K562 (cell line): ENCODE data around the gene DLGAP1. TPM values are rescaled to one million over a fixed set of nuclear protein-coding genes. Genes with fewer than 3 reads are reported as not detected.

Source experiments
- CBFA2T3 ChIP-seq: fragments of 450-650 bp; IDR thresholded peaks from 2 replicates; pipeline ENCODE4 v1.6.1; 2017
- CBX5 ChIP-seq: IDR thresholded peaks from 2 replicates; pipeline ENCODE4 v1.6.1; 2014; ENCODE audit warnings: low read depth, borderline replicate concordance
- CREBBP ChIP-seq: IDR thresholded peaks from one replicate; pipeline ENCODE4 v1.6.1; 2012; ENCODE audit warnings: low read depth, mild to moderate bottlenecking, control low read depth, inconsistent platforms, low read length
- CSDE1 ChIP-seq, 2 experiments: fragments of 450-650 bp; IDR thresholded peaks; 2 replicates each; pipeline ENCODE4 v1.6.1; 2016; ENCODE audit warnings: mild to moderate bottlenecking in 1 of 2
- FOXJ2 ChIP-seq: fragments of 200-800 bp; sonication (Bioruptor generic); IDR thresholded peaks from 2 replicates; pipeline ENCODE4 v1.6.1; 2016; ENCODE audit warnings: missing genetic modification characterization, missing compliant biosample characterization
- FOXK1 ChIP-seq: sonication (generic); formaldehyde crosslinking; IDR thresholded peaks from 2 replicates; pipeline ENCODE4 v1.8.0; 2022; ENCODE audit warnings: missing genetic modification reagents, mild to moderate bottlenecking, borderline replicate concordance
- HDAC1 ChIP-seq, 2 experiments: fragments of 450-650 bp; IDR thresholded peaks; 2 replicates each; pipeline ENCODE4 v1.6.1; 2016 to 2017; ENCODE audit warnings: inconsistent platforms in 1 of 2, mild to moderate bottlenecking in 1 of 2, moderate library complexity in 1 of 2
- IRF9 ChIP-seq: fragments of 450-650 bp; IDR thresholded peaks from 2 replicates; pipeline ENCODE4 v1.6.1; 2016; ENCODE audit warnings: missing biosample characterization, missing genetic modification characterization
- JUN ChIP-seq, 2 experiments: sonication (generic) in 1 of 2; formaldehyde crosslinking in 1 of 2; IDR thresholded peaks; 2 replicates each; pipeline versions ENCODE4 v1.6.1 to v1.8.0; 2012 to 2022; ENCODE audit warnings: borderline replicate concordance in 2 of 2, mild to moderate bottlenecking in 2 of 2, improper control_type of control experiment in 1 of 2, low read depth in 1 of 2, low read length in 1 of 2, missing genetic modification reagents in 1 of 2
- KHSRP ChIP-seq: fragments of 450-650 bp; IDR thresholded peaks from 2 replicates; pipeline ENCODE4 v1.6.1; 2017
- SNIP1 ChIP-seq: fragments of 450-650 bp; IDR thresholded peaks from 2 replicates; pipeline ENCODE4 v1.7.1; 2017; ENCODE audit warnings: low read depth, mild to moderate bottlenecking
- SRSF3 ChIP-seq: fragments of 200-400 bp; formaldehyde crosslinking; IDR thresholded peaks from 2 replicates; pipeline ENCODE4 v1.6.1; 2016; ENCODE audit warnings: mild to moderate bottlenecking, low read length, moderate library complexity; ENCODE audit not compliant: insufficient read depth
- TEAD4 ChIP-seq, 2 experiments: sonication (generic) in 1 of 2; formaldehyde crosslinking in 1 of 2; IDR thresholded peaks; 2 replicates each; pipeline versions ENCODE4 v1.6.1 to v1.8.0; 2012 to 2022; ENCODE audit warnings: borderline replicate concordance in 1 of 2, inconsistent platforms in 1 of 2, low read length in 1 of 2, mild to moderate bottlenecking in 1 of 2, missing genetic modification reagents in 1 of 2
- ZBTB5 ChIP-seq: fragments of 450-650 bp; IDR thresholded peaks from 2 replicates; pipeline ENCODE4 v1.6.1; 2017; ENCODE audit warnings: antibody characterized with exemption
- ZC3H4 ChIP-seq: sonication (generic); formaldehyde crosslinking; IDR thresholded peaks from 2 replicates; pipeline ENCODE4 v1.9.0; 2021; ENCODE audit warnings: missing genetic modification reagents, borderline replicate concordance
- ZNF197 ChIP-seq: fragments of 200-800 bp; sonication (Bioruptor generic); IDR thresholded peaks from 2 replicates; pipeline ENCODE4 v1.6.1; 2016; ENCODE audit warnings: low read depth, missing genetic modification characterization, missing compliant biosample characterization
- ZNF263 ChIP-seq: sonication (generic); formaldehyde crosslinking; IDR thresholded peaks from 2 replicates; pipeline ENCODE4 v1.8.0; 2022; ENCODE audit warnings: mild to moderate bottlenecking, missing genetic modification reagents, borderline replicate concordance
- ZNF316 ChIP-seq: fragments of 450-650 bp; IDR thresholded peaks from 2 replicates; pipeline ENCODE4 v1.6.1; 2016
- ZNF395 ChIP-seq: fragments of 200-800 bp; sonication (Bioruptor generic); IDR thresholded peaks from 2 replicates; pipeline ENCODE4 v1.6.1; 2017; ENCODE audit warnings: missing genetic modification characterization, missing compliant biosample characterization
- polyA plus RNA-seq, 8 experiments: library from polyadenylated mRNA; depleted of rRNA in 4 of 8; stranded (reverse) in 5 of 8; unstranded in 3 of 8; fragments of >200 nt; fragmentation: Nextera tagmentation in 2 of 8; fragmentation: Illumina TruSeq in 1 of 8; extraction: Ambion mirVana in 2 of 8; extraction: Trizol in 1 of 8; gene quantifications; 2 replicates each; pipeline versions ENCODE4 v1.2.1 to v1.2.3, GENCODE V29; 2011 to 2014; ENCODE audit warnings: inconsistent platforms in 1 of 8, missing spikeins in 1 of 8
- total RNA-seq, 7 experiments: library from RNA; depleted of rRNA in 6 of 7; stranded (reverse); fragments of >200 nt in 6 of 7; fragmentation: Illumina TruSeq in 2 of 7; extraction: Trizol in 2 of 7; gene quantifications; 2 replicates each; pipeline versions ENCODE4 v1.2.1 to v1.2.3, GENCODE V29; 2011 to 2021; ENCODE audit warnings: low replicate concordance in 1 of 7

DLGAP1 gene
- total and polyA plus RNA-seq, 9 of the 15 experiments (the other 6 are each of a cell fraction or from before 2014, with no cell fraction given): 0.04 to 0.22 (median 0.08) TPM

DNA sequence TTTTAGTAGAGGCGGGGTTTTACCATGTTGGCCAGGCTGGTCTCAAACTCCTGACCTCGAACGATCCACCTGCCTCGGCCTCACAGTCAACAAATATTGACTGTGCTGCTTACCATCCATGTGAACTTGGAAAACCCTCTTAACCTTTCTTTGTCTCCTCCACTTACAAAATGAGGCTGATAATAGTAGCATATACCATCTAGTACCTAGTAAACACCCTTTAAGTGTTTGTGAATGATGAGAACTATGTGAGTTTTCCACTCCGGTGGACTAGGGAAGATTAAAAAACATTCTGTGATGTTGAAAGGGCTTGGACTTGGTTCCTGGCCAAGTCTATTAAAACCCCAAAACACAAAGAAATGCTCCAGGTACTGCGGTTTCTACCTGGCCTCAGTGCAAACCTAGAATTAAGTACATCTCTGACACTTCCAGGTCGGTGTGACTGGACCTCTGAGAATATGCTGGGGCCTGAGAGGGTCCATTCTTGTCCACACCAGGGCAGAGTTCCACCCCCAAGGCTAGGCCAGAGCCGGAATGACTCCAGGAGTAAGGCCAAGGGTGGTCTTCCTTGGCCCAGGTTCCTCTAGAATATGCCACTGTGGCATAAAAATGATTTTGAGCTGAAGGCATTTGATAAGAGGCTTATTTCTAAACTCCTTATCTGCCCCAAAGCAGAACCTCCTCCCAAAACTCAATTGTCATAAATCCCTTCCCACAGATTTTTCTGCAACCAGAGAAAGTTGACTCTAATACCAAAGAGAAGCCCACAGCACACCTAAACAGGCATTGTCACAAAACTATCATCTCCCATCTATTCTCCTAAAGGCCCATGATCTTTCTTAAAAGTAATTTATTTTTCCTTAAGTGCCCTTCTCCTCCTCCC lies 787.6 kb downstream of the DLGAP1 start (continued):
- TF ChIP-seq ZNF316 (0 out of 2 replicates have a peak, but pooled peaks have one; percentile 26), KHSRP (no peak), ZNF263 (no peak), ZNF395 (CRISPR knock-in tag) (peak; percentile 33; the same call in 1 of the 2 replicates), CBFA2T3 (no peak), CSDE1 (IDR thresholded peaks at IDR 0.05) (no peak), ZBTB5 (no peak), ZC3H4 (no peak), SRSF3 (no peak), HDAC1 (IDR thresholded peaks at IDR 0.05) (peak in 1 of 2 experiments; percentile 73; a peak in 2 of 4 replicates), FOXJ2 (tag) (no peak), JUN (IDR thresholded peaks at IDR 0.05; ENCODE audit: borderline replicate concordance, low read depth, low read length) (no peak), JUN (CRISPR knock-in tag; IDR thresholded peaks at IDR 0.05; ENCODE audit: borderline replicate concordance) (no peak), CREBBP (no peak), ZNF197 (CRISPR knock-in tag) (no peak), TEAD4 (IDR thresholded peaks at IDR 0.05; ENCODE audit: low read length) (peak; percentile 42; the same call in 1 of the 2 replicates), TEAD4 (CRISPR knock-in tag; IDR thresholded peaks at IDR 0.05; ENCODE audit: borderline replicate concordance) (no peak), SNIP1 (no peak), CBX5 (no peak), IRF9 (tag) (no peak), FOXK1 (CRISPR knock-in tag) (no peak)
